C4-2B (cell line): Measurements from ENCODE around the gene ATM.

Experiments
- H3K27ac ChIP-seq: fragments of 450-650 bp; 2 replicates; pipeline ENCODE4 v1.5.1; 2017
- ZFX ChIP-seq: fragments of 450-650 bp; IDR thresholded peaks from 2 replicates; pipeline ENCODE4 v1.6.1; 2017
- TF ChIP-seq, protein P1 (sequence below): fragments of 450-650 bp; conservative IDR thresholded peaks from 2 replicates; pipeline ENCODE4 v1.5.1; 2017; ENCODE audit warnings: mild to moderate bottlenecking

ATM gene

DNA sequence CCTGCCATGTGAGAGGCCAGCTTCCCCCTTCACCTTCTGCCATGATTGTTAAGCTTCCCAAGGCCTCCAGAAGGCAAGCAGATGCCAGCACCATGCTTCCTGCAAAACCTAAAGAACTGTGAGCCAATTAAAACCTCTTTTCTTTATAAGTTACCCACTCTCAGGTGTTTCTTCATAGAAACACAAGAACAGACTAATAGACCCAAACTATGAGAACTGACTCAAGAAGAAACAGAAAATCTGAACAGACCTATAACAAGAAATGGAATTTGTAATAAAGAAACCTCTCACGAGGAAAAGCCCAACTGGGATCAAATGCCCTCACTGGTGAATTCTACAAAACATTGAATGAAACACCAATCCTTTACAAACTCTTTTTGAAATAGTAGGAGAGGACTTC, 12.4 kb upstream of the ATM start:
- TF ChIP-seq, protein P1, sequence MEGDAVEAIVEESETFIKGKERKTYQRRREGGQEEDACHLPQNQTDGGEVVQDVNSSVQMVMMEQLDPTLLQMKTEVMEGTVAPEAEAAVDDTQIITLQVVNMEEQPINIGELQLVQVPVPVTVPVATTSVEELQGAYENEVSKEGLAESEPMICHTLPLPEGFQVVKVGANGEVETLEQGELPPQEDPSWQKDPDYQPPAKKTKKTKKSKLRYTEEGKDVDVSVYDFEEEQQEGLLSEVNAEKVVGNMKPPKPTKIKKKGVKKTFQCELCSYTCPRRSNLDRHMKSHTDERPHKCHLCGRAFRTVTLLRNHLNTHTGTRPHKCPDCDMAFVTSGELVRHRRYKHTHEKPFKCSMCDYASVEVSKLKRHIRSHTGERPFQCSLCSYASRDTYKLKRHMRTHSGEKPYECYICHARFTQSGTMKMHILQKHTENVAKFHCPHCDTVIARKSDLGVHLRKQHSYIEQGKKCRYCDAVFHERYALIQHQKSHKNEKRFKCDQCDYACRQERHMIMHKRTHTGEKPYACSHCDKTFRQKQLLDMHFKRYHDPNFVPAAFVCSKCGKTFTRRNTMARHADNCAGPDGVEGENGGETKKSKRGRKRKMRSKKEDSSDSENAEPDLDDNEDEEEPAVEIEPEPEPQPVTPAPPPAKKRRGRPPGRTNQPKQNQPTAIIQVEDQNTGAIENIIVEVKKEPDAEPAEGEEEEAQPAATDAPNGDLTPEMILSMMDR = no peak
- TF ChIP-seq ZFX = no peak

DNA sequence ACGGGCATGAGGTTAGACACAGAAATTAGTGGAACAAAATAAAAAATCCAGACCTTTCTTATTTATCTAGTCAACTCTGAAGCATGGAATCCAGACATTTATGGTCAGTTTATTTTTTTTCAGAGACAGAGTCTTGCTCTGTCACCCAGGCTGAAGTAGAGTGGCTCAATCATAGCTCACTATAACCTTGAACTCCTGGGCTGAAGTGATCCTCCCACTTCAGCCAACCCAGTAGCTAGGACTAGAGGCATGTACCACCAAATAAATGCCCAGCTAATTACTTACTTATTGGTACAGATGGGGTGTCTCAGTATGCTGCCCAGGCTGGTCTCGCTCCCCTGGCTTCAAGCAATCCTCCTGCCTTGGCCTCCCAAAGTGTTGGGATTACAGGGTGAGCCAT, 9.1 kb upstream of the ATM start:
- TF ChIP-seq, protein P1 = no peak
- no peak for TF ChIP-seq ZFX
- H3K27ac ChIP-seq = no peak overlapping the region

More for the DNA sequence above, 12.4 kb upstream of the ATM start:
- H3K27ac ChIP-seq = no peak overlapping the region

DNA sequence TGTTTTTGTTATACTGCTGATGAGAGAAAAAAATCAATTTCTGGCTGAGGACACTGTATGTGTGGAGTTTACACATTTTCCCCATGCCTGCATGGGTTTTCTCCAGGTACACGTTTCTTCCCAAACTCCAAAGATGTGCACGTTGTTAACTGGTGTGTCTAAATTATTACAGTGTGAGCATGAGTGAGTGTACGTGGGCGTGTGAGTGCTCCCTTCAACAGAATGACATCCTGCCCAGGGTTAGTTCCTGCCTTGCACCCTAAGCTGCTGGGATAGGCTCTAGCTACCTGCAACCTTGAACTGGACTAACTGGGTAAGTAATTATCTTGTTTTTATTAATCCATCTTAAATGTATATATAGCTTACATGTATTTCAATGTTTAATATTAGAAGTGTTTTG, 5.9 kb upstream of the ATM start:
- no peak overlapping the region for H3K27ac ChIP-seq
- no peak for TF ChIP-seq ZFX
- TF ChIP-seq, protein P1 = no peak

DNA sequence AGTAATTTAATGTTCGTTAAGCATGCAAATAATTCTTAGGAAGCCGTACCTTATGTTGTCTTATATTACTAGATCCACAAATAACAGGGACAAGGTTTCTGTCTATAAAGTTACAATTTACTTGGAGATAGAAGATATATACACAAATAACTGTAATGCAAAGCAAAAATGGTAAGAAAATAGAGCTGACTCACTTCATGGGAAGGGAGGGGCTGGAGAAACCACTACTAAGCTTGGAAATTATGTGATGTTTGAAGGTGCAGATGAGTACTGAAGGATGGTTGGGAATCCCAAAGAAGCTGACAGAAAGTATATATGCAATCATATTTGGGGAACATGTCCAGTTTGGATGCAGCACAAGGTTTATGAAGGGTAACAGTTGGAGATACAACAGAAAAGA, 4.4 kb upstream of the ATM start:
- TF ChIP-seq, protein P1 = no peak
- TF ChIP-seq ZFX = no peak
- H3K27ac ChIP-seq = no peak overlapping the region

DNA sequence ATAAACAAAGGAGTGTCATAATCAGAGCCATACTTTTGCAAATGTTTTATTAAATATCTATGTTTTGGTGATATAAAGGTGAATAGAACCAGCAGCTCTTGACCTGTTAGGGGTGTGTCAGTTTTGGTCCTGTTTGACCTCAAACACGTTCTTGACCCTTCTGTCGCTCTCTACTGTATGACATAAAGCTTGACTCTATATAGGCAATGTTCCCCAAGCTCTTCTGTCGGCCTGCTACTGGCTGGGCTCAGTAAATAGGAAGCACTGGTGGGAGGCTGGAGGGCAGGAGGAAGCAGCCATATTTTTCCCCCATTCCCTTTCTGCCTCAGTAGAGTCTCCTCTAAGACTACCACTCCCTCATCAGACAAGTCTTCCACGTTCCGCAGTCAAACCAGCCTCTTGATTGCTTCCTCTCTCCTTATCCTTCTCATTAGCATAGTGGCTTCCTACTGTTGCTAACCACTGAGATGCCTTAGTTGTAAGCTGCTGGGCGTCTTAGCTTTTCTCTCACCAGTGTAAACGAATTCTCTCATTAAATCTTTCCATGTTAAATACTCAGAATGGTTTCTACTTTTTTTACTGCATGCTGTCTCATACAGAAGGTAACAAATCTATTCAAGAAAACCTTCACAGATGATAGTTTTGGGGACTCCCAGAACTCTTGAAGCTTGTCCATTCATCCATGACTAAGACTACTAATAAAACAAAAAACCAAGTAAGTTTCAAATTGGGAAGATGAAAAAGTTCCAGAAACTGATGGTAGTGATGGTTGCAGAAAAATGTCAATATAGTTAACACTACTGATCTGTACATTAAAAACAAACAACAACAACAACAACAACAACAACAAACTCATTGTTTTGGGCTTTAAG, 3.7 kb upstream of the ATM start:
- TF ChIP-seq, protein P1 = no peak
- no peak for TF ChIP-seq ZFX
- H3K27ac ChIP-seq = no peak overlapping the region

DNA sequence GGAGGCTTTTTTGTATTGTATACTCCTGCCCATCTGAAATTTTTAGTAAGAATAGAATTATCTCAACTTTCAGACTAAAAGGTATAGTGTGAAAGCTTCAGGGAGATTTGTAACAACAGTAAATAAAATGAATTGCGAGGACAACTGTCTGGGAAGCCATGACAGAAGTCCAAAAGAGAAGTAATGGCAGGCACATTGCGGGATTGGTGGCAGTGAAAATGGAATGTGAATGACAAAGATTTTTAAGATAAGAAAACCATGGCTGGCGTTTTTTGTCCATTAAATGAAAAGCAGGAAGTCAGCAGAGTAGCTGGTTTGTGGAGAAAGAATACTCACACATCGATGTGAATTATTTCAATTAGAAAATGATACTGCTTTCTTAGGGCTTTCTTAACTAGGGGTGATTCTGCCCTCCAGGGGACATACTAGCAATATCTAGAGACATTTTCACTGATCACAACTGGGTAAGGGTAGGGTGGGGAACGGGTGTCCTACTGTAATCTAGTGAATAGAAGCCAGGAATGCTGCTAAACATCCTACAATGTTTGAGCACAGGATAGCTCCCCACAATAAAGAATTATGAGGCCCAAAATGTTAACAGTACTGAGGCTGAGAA, 2.0 kb upstream of the ATM start:
- no peak overlapping the region for H3K27ac ChIP-seq
- TF ChIP-seq, protein P1 = no peak
- no peak for TF ChIP-seq ZFX

DNA sequence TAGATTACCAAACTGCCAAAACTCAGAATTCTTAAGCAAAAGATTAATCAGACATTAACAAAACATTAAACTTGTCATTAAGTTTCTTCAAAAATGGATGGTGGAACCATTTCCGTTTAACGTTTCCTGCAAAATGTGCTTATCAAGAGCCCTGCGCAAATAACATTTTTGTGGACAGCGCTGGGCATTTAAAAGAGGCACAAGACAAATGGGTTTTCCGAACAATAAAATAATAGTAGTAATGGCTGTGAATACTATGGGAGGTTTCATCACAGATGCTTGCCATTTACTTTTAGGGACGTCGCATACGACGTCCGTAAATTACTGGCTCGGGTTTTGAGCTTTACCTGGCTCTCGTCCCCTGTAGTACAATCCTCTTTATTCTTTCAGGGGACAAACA, 1.5 kb upstream of the ATM start:
- TF ChIP-seq ZFX = no peak
- TF ChIP-seq, protein P1 = no peak
- peak overlapping the region; percentile 87; the same call in 1 of the 2 replicates for H3K27ac ChIP-seq
